Heart left ventricle (tissue), 16 donors: ENCODE data around the gene INPP5D. TPM values are rescaled to one million over a fixed set of nuclear protein-coding genes. Genes with fewer than 3 reads are reported as not detected.

ENCODE experiments used
- ATAC-seq, 4 donors: fragments of 200-7000 bp; cut with Tn5 transposase; one replicate each; pipeline ENCODE4 v1.9.1; 2020 to 2022; ENCODE audit warnings: moderate library complexity in 4 of 4, mild to moderate bottlenecking in 3 of 4, moderate number of reproducible peaks in 1 of 4
- DNase-seq, 5 donors: peaks; one replicate each; pipeline ENCODE4 v3.0.0-alpha.2; 2020
- H3K27ac ChIP-seq, 12 donors: fragments of 200-600 bp; sonication (generic) in 4 of 12; one replicate each; pipeline versions ENCODE4 v1.5.0 to v1.8.0; 2016 to 2022; ENCODE audit warnings: mild to moderate bottlenecking in 2 of 12
- H3K27me3 ChIP-seq, 9 donors: fragments of 200-600 bp; sonication (generic) in 2 of 9; one replicate each; pipeline versions ENCODE4 v1.5.1 to v1.8.0; 2016 to 2022; ENCODE audit warnings: mild to moderate bottlenecking in 3 of 9
- H3K36me3 ChIP-seq, 9 donors: fragments of 200-600 bp; sonication (generic) in 2 of 9; one replicate each; pipeline versions ENCODE4 v1.5.0 to v1.8.0; 2018 to 2022; ENCODE audit warnings: mild to moderate bottlenecking in 2 of 9
- H3K4me1 ChIP-seq, 12 donors: fragments of 200-600 bp; sonication (generic) in 4 of 12; one replicate each; pipeline versions ENCODE4 v1.5.0 to v1.8.0; 2016 to 2022; ENCODE audit warnings: mild to moderate bottlenecking in 3 of 12
- H3K4me3 ChIP-seq, 12 donors: fragments of 200-600 bp; sonication (generic) in 4 of 12; one replicate each; pipeline versions ENCODE4 v1.5.0 to v1.8.0; 2017 to 2022; ENCODE audit warnings: mild to moderate bottlenecking in 9 of 12, moderate library complexity in 4 of 12
- H3K9me3 ChIP-seq, 12 donors: fragments of 200-600 bp; sonication (generic) in 4 of 12; one replicate each; pipeline versions ENCODE4 v1.5.0 to v1.8.0; 2016 to 2022; ENCODE audit warnings: mild to moderate bottlenecking in 1 of 12
- POLR2A ChIP-seq, 2 donors: fragments of 450-650 bp; IDR thresholded peaks; one replicate each; pipeline ENCODE4 v1.6.1; 2017; ENCODE audit warnings: antibody characterized with exemption in 2 of 2, mild to moderate bottlenecking in 2 of 2, moderate library complexity in 2 of 2
- WGBS, 4 donors: extraction: QIAGEN DNeasy Blood & Tissue Kit in 2 of 4; methylation state at CpG; one replicate each; pipeline versions ENCODE4 v1.1.5 to v1.1.7; 2013 to 2018; 5-methylcytosine and 5-hydroxymethylcytosine counted together
- intact Hi-C, 10 donors: fragments of 100-400 bp; cut with DNase I; formaldehyde crosslinking; loops; one replicate each; pipeline versions ENCODE4 v1.11.1 to v1.14.2; 2022
- polyA plus RNA-seq, 2 donors: library from polyadenylated mRNA; stranded (reverse); fragments of 200-250 nt; gene quantifications; one replicate each; pipeline ENCODE4 v1.2.3, GENCODE V29; 2013
- total RNA-seq, 9 donors: library from RNA; depleted of rRNA in 2 of 9; stranded (reverse); fragments of >200 nt in 2 of 9; fragmentation: NEBNext Ultra II Directional in 3 of 9; extraction: Animal tissue kit (Norgen Biotek cat#: 25700) in 3 of 9; gene quantifications; one replicate each; pipeline versions ENCODE4 v1.1.0 to v1.2.4, GENCODE V29; 2016 to 2023
- TF ChIP-seq, protein P1 (sequence below), 12 donors: fragments of 200-600 bp; sonication (generic) in 4 of 12; IDR thresholded peaks; one replicate each; pipeline versions ENCODE4 v1.5.0 to v1.8.0; 2018 to 2022; ENCODE audit warnings: antibody characterized with exemption in 12 of 12, mild to moderate bottlenecking in 5 of 12
- donor health status: ischemic (EF 13 %, LVEDD 7.1; RV severe dilation, severe dysfunction).
- donor health status: healthy with polysubstance abuse.
- donor health status: DM: no; HTN: yes; CAD: no.
- donor health status: DM: no; HTN: no; CAD: no.
- donor health status: ischemic (EF 25% LVEDD 6.9; RV normal size, moderate dysfunction).
- donor health status: ischemic (EF 25% LVEDD 5.7; RV mildly dilated, moderate dysfunction).
- donor health status: healthy.
- donor health status: DM: yes; HTN: yes; CAD: no.
- donor health status: ischemic (EF 35%, LVEDD 5.7; RV mildly dilated, moderate dysfunction).
- donor health status: nonischemic (EF 11% LVEDD 7.7; RV severe dilation, severe dysfunction).
- donor health status: DM: yes; HTN: yes; CAD: no.
- donor health status: PGD.
- donor health status: ischemic (EF 29% LVEDD 5.4; RV normal size, mild dysfunction).
- donor health status: nonischemic (EF 23%, LVEDD 6.1; RV moderate dilation, normal function).

The INPP5D gene
- total and polyA plus RNA-seq, 11 donors, result 2.8 to 29.1 (median 4.9) TPM

DNA sequence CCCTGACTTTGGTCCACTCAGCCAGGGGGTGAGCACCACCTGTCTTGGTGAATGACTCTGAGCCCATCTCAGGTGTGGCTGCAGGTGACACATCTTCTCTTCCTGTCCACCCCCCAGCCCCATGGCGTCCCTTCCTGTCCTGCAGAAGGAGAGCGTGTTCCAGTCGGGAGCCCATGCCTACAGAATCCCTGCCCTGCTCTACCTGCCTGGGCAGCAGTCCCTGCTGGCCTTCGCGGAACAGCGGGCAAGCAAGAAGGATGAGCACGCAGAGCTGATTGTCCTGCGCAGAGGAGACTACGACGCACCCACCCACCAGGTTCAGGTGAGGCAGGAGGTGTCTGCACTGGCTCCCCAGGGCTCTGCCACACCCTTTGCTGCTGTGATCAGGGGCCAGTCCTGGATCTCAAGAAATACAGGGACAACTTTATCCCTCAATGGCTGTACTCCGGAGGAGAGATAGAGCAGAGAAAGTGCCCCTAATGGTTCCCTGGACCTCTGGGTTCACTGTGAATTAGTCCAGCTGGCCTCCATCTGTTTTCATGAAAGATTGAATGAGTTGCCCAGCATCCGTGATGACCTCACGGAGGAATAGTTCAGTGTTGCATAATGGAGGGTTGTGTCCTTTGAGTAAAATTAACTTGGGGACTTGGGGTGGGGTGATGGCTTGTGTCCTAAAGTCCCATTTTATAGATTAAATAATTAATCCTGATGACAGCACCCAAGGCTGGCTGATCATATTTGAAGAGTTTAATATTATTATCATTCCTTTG, 27.4 kb upstream of the INPP5D start, which contains the start of gene NEU2:
NEU2 (plus strand) TSS at position 122 of the 770 bp plus-strand sequence; CDS start at position 122, 0 bp downstream.
- no peak for TF ChIP-seq POLR2A (IDR thresholded peaks at IDR 0.05)
- TF ChIP-seq, protein P1, sequence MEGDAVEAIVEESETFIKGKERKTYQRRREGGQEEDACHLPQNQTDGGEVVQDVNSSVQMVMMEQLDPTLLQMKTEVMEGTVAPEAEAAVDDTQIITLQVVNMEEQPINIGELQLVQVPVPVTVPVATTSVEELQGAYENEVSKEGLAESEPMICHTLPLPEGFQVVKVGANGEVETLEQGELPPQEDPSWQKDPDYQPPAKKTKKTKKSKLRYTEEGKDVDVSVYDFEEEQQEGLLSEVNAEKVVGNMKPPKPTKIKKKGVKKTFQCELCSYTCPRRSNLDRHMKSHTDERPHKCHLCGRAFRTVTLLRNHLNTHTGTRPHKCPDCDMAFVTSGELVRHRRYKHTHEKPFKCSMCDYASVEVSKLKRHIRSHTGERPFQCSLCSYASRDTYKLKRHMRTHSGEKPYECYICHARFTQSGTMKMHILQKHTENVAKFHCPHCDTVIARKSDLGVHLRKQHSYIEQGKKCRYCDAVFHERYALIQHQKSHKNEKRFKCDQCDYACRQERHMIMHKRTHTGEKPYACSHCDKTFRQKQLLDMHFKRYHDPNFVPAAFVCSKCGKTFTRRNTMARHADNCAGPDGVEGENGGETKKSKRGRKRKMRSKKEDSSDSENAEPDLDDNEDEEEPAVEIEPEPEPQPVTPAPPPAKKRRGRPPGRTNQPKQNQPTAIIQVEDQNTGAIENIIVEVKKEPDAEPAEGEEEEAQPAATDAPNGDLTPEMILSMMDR (IDR thresholded peaks at IDR 0.05), result no peak
- Histone ChIP-seq H3K27ac (no peak within 1 kb of the TSS), H3K4me3 (no peak within 1 kb of the TSS), H3K36me3 (no peaks in the 10 kb centered on the region), H3K27me3 (no peaks in the 10 kb centered on the region), H3K9me3 (no peaks in the 10 kb centered on the region), H3K4me1 (no peaks in the 10 kb centered on the region)
- no peak for DNase-seq
- intact Hi-C loops, result loop anchor here in 1 of 10 donors (10.0 kb wide), 1 partner anchor 178 kb away; no protein-coding TSS in a partner anchor
- ATAC-seq, result no peak
- WGBS, 4 donors, result 88 to 93% (median 90%) methylated on average over 12 to 13 of the region's 13 CpGs

DNA sequence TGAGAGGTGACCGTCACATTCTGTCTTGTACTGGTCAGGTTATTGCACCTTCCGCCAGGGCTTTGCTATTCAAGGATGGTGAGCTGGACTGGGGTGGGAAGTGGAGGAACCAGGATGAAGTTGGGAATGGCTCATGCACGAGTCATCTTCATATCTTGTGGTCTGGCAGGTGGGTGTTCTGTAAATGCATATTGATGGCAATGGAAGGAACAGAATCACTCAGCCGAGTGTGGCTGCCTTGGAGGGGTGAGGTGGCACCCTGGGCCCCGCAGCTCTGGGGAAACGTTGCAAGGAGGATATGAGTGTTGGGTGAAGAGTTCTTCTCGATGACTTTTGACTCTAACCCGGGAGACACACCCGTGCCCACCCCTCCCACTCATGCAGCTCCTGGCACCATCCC, 26.5 kb upstream of the INPP5D start:
- no peaks in the 10 kb centered on the region for H3K4me1 ChIP-seq
- ATAC-seq (no peak), DNase-seq (no peak)
- H3K27me3 ChIP-seq, result no peaks in the 10 kb centered on the region
- WGBS, 4 donors, result 84 to 87% (median 85%) methylated on average over 7 to 9 of the region's 9 CpGs
- no peaks in the 10 kb centered on the region for H3K36me3 ChIP-seq
- intact Hi-C loops, result loop anchor here in 1 of 10 donors (10.0 kb wide), 1 partner anchor 179 kb away; no protein-coding TSS in a partner anchor
- no peak for TF ChIP-seq POLR2A (IDR thresholded peaks at IDR 0.05)
- TF ChIP-seq, protein P1 (IDR thresholded peaks at IDR 0.05), result no peak
- H3K4me3 ChIP-seq, result no peak overlapping the region
- no peak overlapping the region for H3K27ac ChIP-seq
- H3K9me3 ChIP-seq, result no peaks in the 10 kb centered on the region

DNA sequence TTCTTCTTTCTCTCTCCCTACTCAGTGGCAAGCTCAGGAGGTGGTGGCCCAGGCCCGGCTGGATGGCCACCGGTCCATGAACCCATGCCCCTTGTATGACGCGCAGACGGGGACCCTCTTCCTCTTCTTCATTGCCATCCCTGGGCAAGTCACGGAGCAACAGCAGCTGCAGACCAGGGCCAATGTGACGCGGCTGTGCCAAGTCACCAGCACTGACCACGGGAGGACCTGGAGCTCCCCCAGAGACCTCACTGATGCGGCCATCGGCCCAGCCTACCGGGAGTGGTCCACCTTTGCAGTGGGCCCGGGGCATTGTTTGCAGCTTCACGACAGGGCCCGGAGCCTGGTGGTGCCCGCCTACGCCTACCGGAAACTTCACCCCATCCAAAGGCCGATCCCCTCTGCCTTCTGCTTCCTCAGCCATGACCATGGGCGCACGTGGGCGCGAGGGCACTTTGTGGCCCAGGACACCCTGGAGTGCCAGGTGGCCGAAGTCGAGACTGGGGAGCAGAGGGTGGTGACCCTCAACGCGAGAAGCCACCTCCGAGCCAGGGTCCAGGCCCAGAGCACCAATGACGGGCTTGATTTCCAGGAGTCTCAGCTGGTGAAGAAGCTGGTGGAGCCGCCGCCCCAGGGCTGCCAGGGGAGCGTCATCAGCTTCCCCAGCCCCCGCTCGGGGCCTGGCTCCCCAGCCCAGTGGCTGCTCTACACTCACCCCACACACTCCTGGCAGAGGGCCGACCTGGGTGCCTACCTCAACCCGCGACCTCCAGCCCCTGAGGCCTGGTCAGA, 25.9 kb upstream of the INPP5D start:
- DNase-seq (no peak), ATAC-seq (peak in 1 of 4 donors; percentile 39)
- TF ChIP-seq POLR2A (IDR thresholded peaks at IDR 0.05), result no peak
- TF ChIP-seq, protein P1 (IDR thresholded peaks at IDR 0.05), result no peak
- intact Hi-C loops, result loop anchor here in 1 of 10 donors (10.0 kb wide), 1 partner anchor 179 kb away; no protein-coding TSS in a partner anchor
- 93 to 96% (median 95%) methylated on average over 17 to 37 of the region's 37 CpGs for WGBS, 4 donors
- Histone ChIP-seq H3K9me3 (no peaks in the 10 kb centered on the region), H3K36me3 (no peaks in the 10 kb centered on the region), H3K27me3 (no peaks in the 10 kb centered on the region), H3K4me1 (no peaks in the 10 kb centered on the region), H3K27ac (no peak overlapping the region), H3K4me3 (no peak overlapping the region)
